GM21528 (cell line): Measurements from ENCODE around the gene TLK2.

Experiments
- ATAC-seq: cut with Tn5 transposase; IDR thresholded peaks from one replicate; pipeline ENCODE4 v1.9.1; 2021; ENCODE audit warnings: mild to moderate bottlenecking, moderate library complexity; ENCODE audit not compliant: unreplicated experiment, low FRiP score

Gene TLK2

DNA sequence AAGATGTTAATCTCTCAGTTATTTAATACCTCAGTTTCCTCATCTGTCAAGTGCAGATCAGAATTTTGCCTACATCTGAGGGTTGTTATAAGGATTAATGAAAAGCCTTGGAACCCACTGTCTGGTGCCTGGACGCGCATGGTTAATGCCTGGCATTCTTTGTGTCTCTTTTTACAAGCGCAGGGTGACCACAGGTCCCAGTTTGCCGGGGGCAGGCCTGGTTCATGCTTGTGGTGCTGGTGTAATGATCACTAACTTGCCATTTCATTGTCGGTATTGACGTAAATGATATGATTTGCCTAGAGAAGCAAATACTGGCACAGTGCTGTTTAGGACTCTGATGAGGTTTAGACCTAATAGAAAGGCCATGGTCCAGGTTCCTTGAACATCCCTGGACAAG lies 172.0 kb downstream of the TLK2 start:
- no peak for ATAC-seq

DNA sequence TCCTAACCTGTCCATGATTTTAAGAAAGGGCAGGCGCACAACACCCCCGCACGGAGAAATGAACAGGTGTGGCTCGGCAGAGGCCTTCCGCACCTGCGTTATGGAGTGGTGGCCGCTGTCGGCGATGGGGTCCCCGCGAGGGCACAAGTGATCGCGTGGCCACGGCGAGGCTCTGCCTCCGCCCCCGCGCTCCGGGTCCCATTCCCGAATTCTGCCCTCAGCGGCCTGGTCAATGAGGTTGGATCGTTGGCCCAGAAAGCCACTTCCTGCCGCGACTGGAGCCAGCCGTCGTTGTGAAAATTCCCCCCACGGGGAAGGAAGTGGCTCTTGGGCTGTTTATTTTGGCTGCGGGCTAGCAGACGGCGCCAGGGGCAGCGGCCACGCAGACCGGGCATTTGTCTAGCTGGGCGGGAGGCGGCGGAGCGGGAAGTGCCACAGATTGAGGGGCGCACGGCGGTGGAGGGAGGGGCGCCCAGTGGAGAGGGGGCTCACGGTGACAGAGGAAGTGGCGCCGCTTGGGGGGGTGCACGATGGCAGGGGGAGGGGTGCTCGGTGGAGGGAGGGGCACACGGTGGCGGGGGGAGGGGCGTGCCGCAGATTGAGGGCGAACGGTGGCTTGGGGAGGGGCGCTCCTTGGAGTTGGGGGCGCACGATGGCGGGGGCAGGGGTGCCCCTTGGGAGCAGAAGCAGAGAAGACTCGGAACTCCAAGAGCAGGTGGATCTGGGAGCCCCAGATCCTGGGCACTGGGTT lies 173.8 kb downstream of the TLK2 start:
- ATAC-seq: no peak

DNA sequence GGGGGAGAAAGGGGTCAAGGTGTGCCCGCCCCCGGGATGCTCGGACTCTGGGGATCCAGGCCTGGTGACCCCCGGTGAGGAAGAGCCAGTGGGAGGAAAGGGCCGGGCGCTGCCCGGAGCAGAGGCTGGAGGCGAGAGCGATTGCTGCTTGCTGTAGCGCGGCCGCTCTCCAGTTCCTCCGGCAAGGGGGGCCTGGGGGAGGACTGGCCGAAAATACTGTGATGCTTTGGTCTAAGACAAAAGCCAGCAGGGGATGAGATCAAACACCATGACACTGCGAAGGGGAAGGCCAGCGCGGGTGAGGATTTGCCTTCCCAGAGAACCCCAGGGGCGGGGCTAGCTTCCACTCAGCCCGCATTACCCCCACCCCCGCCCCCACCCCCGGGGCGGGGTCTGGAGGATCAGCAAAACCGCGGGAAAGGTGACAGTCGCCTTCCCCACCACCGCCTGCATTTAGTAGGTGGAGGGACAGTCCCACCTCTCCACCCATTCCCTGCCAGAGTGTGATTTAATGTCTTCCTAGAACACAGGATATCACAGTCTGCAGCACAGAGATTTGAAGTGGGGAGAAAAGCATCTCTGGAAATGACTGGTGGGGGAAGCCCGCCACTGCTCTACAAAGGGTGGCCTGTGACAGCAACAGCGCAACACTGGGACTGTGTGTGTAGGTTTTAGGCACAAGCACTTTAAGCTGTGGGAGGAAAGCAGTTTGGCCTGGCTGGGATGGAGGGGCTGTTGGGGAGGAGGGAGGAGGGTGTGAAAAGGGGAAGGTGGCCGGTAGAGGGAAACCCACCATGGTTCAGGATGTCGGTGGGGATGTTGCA lies 174.6 kb downstream of the TLK2 start:
- ATAC-seq: peak; percentile 59

DNA sequence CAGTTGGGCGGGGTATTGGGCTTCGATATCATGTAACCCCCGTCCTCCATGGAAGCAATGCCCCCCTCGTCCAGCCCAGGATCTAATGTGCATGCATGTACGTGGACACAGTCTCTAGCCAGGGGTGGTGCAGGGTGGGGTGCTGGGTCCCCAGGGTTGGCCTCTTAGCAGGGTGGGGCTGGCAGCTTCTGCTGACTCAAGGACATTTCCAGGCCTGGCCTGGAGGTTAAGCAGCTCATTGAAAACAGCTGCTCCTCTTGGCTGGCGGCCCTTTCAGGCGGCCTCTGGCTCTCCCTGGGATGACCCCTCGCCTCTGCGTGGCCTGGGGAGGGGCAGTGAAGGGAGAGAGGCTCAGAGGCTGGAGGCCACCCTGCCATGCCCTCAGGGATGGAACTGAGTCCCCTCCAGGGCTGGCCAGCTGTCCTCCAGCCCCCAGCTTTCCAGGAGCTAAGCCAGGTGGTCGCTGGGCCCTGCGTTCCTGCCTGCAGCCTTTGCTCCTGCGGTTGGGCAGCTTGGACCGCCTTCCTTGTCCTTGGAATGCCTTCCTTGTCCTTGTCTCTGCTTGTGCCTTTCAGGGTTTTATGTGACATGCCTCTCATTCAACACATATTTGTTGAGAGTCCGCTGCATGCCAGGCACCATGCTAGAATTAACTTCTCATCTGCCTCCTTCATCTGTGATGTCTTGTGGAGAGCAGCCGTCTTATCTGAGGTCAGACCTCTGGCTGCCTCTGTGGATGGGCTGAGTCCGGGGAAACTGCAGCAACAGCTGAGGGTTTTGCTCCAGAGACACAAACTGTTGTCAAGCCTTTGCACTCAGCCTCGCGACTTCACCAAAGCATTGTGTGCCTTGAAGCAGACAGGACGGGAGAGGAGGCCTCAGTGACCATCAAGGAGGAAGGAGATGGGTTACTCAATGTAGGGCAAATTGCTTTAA lies 175.5 kb downstream of the TLK2 start:
- ATAC-seq: peak; percentile 9

DNA sequence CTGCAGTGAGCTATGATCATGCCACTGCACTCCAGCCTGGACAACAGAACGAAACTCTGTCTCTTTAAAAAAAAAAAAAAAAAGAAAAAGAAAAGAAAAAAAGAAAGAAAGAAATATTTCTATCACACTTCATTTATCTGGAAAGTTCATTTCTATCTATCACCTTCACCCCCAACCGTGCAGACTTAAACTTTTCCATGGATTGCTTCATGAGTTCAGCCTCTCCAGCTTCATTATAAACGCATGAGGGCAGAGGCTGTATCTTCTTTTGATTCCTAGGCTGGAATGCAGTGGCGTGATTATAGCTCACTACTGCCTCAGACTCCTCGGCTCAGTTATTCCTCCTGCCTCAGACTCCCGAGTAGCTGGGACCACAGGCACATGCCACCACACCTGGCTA lies 177.0 kb downstream of the TLK2 start:
- no peak for ATAC-seq

DNA sequence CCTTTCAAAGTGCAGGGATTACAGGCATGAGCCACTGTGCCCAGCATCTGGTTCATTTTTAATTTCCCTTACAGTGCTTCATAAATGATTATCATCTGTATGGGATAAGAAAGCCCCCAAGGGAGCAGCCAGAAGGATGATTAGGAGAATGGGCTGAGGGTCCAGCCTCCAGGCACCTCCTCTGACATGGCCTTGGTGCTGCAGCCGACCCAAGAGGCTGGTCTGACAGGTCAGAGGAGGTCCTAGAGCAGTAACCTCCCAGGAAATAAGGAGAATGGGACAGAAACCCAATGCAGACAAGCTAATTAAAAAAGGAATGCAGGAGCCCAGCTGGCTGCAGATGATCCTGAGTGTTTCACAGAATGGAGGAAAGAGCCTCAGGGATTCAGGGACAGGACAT lies 177.8 kb downstream of the TLK2 start:
- no peak for ATAC-seq

DNA sequence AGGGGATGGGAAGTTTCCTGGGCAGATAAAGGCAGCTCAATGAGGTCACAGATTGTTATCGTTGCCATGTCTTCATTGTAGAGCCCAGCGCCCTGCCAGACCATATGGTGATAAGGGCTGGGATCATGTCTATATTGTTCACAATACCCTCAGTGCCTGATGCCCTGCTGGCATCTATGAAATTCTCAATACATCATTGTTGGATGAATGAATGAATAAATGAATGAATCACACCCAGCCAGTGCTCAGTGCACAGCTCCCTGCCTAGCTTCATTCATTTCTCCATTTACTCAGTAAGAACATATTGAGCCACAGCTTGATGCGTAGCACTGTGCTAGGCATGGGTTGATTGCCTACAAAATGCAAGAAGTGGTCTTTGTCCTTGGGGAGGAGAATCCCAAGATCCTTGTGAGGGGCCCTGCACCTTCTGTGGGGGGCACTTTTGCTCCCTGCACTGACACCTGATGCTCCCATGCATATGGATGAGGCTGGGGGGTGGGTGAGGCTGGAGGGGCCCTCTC lies 178.6 kb downstream of the TLK2 start:
- ATAC-seq: no peak

DNA sequence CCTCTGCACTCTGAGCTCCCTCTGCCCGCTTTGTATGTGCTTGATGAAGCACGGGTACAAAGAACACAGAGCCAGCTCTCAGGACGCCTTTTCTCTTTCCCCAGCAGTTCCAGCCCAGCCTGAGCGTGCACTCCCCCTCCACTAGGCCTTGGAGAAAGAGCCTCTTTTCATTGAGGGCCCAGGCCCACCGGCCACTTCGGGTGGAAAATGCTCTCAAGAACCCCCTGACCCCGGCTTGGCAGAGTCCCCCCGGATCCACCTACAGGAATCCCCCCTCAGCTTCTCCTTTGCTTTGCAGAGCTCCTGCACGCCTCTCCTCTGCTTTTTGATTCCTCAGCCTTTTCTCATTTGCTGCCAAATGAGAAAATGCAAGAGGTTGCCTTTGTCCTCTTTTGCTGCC lies 179.1 kb downstream of the TLK2 start:
- no peak for ATAC-seq

DNA sequence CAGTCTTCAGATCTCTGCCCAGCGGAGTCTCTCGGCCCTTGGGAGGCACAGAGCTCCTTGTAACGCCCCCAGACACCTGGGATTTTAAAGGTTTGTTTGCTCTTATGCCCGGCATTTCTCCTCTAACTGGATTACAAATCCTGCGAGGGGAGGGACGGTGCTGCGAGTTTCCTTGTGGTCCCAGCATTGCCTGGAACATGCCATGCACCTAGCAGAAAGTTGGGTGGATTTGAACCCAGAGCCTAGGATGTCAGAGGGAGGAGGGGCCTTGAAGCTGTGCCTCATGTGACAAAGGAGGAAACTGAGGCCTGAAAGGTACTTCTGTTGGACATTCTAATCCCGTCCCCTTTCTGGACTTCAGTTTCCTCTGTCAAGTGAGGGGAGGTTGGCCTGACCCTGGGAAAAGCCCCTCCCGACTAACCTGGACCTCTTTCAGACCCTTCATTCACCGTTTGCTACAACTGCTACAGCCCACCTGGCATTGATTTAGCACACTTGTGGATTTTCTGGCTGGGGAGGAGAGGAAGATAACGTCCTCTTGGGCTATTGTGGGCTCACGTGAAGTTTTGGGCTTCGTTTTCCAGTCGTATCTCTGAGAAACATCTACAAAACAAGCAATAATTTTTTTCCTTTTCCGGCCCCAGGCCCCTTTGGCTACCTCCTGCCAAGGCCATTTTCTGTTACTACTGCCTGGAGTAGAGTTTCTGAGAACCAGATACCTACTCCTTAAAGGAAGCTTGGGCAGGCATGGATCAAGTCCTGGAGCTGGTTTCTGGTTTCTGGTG lies 179.7 kb downstream of the TLK2 start:
- ATAC-seq: no peak

DNA sequence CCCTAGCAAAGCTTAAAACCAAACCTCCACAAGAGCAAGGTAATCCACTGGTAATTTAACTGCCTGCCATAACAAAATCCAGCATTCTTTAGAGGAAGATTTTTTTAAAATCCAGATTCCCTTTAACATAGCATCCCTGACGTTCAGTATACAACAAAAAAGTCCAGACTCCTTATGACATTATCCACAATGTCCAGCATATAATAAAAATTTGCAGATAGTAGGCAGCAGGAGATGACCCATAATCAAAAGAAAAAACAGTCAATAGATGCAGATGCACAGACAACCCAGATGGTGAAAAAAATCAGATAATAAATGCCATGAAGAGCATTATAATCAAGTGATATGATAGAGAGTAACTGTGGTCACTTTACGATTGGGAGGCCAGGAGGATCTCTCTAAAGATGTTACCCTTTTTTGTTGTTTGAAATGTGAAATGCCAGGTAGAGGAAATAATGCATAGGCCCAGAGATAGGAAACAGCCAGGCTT lies 182.0 kb downstream of the TLK2 start:
- no peak for ATAC-seq

DNA sequence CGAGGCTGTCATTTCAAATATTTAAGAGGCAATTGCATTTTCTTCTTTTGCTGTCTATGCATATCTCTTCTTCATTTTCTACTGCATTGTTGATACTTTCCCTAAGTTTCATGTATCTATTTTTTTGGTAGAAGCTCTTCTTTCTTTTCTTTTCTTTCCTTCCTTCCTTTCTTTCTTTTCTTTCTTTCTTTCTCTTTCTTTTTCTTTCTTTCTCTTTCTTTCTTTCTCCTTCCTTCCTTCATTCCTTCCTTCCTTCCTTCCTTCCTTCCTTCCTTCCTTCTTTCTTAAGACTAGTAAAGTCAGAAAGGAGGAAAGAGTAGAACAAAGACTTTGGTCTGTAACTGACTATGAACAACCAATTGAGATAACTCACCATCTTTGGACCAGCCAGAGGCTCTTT lies 182.7 kb downstream of the TLK2 start:
- no peak for ATAC-seq

DNA sequence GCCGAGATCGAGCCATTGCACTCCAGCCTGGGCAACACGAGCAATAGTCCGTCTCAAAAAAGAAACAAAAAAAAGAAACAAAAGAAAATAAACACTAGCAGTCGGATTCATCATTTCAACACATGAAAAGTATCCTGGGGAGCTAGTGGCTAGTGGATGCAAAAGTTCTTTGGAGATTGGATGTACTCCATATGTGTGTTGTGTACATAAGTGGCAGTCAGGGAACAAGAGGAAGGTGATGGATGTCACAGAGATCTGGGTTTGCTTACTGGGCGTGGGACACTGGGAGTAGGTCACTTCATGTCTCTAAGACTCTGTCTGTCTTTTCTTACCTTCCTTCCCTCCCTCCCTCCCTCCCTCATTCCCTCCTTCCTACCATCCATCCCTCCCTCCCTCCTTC lies 184.2 kb downstream of the TLK2 start:
- ATAC-seq: no peak
